Memory B cell (primary cell): ENCODE data around the gene MRPL40.
A peak's percentile ranks its signal among the peaks of the same experiment; 100 is the strongest.

Experiments used
- ATAC-seq: fragments of 150-1000 bp; cut with Tn5 transposase; 2 replicates; pipeline ENCODE4 v1.10.0; 2021; ENCODE audit warnings: low read depth, mild to moderate bottlenecking, moderate library complexity
- DNase-seq, 2 donors: peaks; one replicate each; pipeline ENCODE4 v3.0.0; 2022; ENCODE audit warnings: low spot score in 2 of 2
- H3K27ac Mint-ChIP-seq: one replicate; pipeline ENCODE4 v1.8.0; 2022; ENCODE audit warnings: mild to moderate bottlenecking, moderate library complexity, mixed read lengths
- H3K27me3 Mint-ChIP-seq: one replicate; pipeline ENCODE4 v1.8.0; 2022; ENCODE audit warnings: mixed read lengths
- H3K36me3 Mint-ChIP-seq: one replicate; pipeline ENCODE4 v1.8.0; 2022; ENCODE audit warnings: mild to moderate bottlenecking, mixed read lengths
- H3K4me1 Mint-ChIP-seq: one replicate; pipeline ENCODE4 v1.8.0; 2022; ENCODE audit warnings: mixed read lengths
- H3K4me3 Mint-ChIP-seq: one replicate; pipeline ENCODE4 v1.8.0; 2022; ENCODE audit warnings: mild to moderate bottlenecking, moderate library complexity, mixed read lengths
- H3K9me3 Mint-ChIP-seq: one replicate; pipeline ENCODE4 v1.8.0; 2022; ENCODE audit warnings: mixed read lengths

Gene MRPL40

DNA sequence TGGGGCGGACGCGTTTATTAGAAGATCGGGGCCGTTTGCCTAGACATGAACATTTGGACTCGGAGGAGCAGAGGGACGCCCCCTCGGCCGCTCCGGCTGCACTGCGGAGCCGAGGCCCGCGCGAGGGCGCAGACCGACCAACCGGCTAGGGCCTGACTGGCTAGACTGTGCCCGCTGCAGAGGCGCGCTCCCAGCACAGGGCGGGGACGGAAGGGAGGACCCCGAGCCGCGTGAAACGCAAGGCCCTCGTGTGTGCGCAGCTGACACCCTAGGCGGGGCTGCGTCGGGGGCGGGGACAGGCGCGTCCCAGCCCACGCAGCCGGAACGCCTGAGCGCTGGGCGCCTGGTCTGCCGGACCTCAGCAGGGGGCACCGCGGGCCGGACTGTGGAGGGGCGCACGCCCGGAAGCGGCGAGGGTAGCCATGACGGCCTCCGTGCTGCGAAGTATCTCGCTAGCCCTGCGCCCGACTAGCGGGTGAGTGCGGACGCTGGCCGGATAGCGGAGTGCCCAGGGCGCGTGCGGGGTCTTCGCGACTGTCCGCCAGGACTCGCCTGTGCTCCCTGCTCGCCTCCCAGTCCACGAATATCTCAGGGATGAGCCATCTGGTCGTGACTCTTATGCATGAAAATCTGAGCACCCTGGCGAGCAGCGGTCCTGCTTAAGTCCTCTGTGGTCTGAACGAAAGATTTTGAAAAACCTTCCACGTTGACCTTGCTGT, at the start of gene MRPL40:
Gene MRPL40, plus strand, starts transcription at position 413 of the 719 bp plus-strand sequence. Its CDS starts 10 bp downstream, at position 423.
- H3K4me3 Mint-ChIP-seq, result peak within 1 kb of the TSS; percentile 92
- peak within 1 kb of the TSS; percentile 89 for H3K27ac Mint-ChIP-seq
- DNase-seq (peak; percentile 74 to 78), ATAC-seq (peak; percentile 81)
- no peaks in the 10 kb centered on the region for H3K9me3 Mint-ChIP-seq
- no peaks in the 10 kb centered on the region for H3K27me3 Mint-ChIP-seq
- peaks cover 7% of the 10 kb centered on the region for H3K36me3 Mint-ChIP-seq
- peaks cover 33% of the 10 kb centered on the region for H3K4me1 Mint-ChIP-seq

DNA sequence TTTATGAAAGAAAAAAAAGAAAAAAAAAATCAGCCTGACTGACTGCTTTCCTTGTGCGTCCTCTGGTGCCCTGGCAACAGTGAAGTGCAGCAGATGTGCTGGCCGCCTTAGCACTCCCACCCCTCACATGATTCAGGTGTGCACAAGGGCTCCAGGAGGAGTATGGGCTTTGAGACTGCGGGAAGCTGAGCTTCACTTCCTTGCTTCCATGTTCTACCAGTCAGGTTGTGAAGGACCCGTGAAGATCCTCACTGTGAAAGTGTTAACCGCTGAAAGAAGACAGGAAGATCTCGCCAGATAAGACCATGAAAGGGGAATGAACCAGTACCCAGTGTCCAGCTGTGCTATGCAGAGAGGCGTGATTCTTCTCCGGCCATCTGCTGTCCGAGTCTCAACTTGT, 49.1 kb upstream of the MRPL40 start:
- Mint-ChIP-seq H3K27ac (no peak overlapping the region), H3K36me3 (peaks cover 32% of the 10 kb centered on the region), H3K9me3 (no peaks in the 10 kb centered on the region), H3K27me3 (no peaks in the 10 kb centered on the region), H3K4me3 (no peak overlapping the region), H3K4me1 (no peaks in the 10 kb centered on the region)
- no peak for DNase-seq
- no peak for ATAC-seq

DNA sequence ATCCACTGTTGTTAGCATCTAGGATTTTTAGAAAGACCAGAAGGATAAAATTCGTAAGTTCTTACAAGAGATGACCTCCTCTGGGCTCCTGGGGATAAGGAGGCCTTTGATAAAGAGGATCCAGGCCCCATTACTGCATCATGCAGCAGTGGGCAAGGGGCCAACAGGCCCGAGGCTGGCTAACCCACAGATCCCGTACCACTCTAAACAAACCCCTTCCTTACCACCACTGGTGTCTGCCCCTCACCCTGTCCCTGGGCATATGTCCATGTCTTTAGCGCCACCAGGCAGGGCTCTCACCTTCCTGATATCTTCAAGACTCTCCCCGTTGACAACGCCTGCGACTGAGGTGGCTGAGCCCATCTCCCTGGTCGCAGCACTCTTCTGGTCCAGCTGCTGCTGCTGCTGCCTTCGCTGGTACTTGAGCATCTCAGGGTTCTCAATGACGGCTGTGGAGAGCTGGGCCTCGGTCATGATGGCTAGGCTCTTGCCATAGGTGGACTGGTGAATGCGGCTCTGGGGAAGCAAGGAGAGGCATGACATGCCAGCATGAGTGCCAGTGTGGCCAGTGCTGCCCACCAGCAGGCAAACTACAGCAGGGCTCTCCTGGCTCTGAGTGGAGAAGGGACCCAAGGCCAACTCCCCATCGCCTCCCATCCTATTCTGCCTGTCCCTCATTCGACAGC, 47.0 kb upstream of the MRPL40 start:
- Mint-ChIP-seq H3K27ac (peak overlapping the region; percentile 73), H3K4me3 (no peak overlapping the region), H3K27me3 (no peaks in the 10 kb centered on the region), H3K9me3 (no peaks in the 10 kb centered on the region), H3K4me1 (no peaks in the 10 kb centered on the region), H3K36me3 (peaks cover 36% of the 10 kb centered on the region)
- DNase-seq (no peak), ATAC-seq (no peak)

DNA sequence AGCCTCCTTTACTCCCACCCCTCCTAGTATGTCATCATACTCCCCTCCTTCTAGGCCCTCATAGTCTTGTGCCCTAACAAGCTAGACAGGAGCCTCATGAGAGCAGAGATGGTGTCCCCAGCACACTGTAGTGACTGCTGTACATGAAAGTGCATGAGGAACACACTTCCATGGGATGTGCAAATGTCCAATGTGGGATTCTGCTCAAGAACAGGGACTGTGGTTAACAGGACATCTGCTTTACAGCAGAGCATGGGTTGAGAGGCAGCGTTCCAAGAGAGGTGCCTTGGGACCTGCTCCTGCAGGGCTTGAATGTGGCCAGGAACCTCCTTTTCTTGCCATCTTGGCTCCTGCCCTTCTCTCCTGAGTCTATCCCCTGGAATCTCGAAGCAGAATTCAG, 46.1 kb upstream of the MRPL40 start:
- ATAC-seq, result no peak
- H3K4me3 Mint-ChIP-seq, result no peak overlapping the region
- H3K27ac Mint-ChIP-seq, result peak overlapping the region; percentile 73
- H3K9me3 Mint-ChIP-seq, result no peaks in the 10 kb centered on the region
- H3K36me3 Mint-ChIP-seq, result peaks cover 40% of the 10 kb centered on the region
- H3K27me3 Mint-ChIP-seq, result no peaks in the 10 kb centered on the region
- no peak for DNase-seq
- H3K4me1 Mint-ChIP-seq, result no peaks in the 10 kb centered on the region

DNA sequence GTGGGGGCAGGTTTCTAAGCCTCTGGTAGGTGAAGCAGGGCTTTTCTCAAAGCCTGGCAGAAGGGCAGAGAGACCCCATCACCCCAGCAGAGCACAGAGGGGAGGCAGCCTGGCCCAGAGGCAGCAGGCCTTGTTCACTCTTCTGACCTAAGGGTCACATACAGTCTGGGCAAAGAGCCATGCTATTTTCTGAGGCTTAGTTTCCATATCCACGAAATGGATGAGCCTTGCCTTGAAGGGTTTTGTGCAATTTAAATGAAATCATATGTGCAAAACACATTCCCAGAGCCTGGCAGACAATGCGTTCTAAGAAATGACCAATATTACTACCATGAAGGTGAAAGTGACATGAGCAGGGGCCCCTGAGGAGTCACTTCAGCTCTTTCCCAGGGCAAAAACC, 45.3 kb upstream of the MRPL40 start:
- H3K27ac Mint-ChIP-seq, result no peak overlapping the region
- H3K4me1 Mint-ChIP-seq, result no peaks in the 10 kb centered on the region
- no peak for ATAC-seq
- no peaks in the 10 kb centered on the region for H3K9me3 Mint-ChIP-seq
- peaks cover 36% of the 10 kb centered on the region for H3K36me3 Mint-ChIP-seq
- no peaks in the 10 kb centered on the region for H3K27me3 Mint-ChIP-seq
- no peak for DNase-seq
- no peak overlapping the region for H3K4me3 Mint-ChIP-seq

DNA sequence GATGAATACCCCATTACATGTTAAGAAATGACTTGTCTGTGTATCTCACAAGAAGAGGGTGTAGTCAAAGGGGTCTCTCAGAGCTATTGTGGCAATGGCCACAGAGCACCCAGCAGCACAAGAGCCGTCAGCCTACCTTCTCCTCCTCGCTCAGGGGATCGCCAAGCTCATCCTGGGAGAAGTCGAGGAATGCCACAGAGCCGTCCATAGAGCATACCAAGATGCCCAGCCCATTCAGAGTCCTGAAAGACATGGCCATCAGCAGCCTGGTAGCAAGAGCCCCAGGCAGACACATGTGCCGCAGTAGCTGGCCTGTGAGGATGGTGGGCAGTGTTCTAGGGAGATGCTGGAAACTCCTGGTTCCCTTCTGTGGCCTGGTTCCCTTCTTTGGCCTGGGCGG, 44.8 kb upstream of the MRPL40 start:
- no peak for DNase-seq
- Mint-ChIP-seq H3K4me1 (no peaks in the 10 kb centered on the region), H3K27me3 (no peaks in the 10 kb centered on the region), H3K4me3 (no peak overlapping the region), H3K36me3 (peaks cover 31% of the 10 kb centered on the region), H3K27ac (no peak overlapping the region), H3K9me3 (no peaks in the 10 kb centered on the region)
- ATAC-seq, result no peak

GRCh38 chr22:19393704-19394103, 38.6 kb upstream of the MRPL40 start:
- DNase-seq (no peak), ATAC-seq (no peak)
- peaks cover 22% of the 10 kb centered on the region for H3K36me3 Mint-ChIP-seq
- H3K4me1 Mint-ChIP-seq, result no peaks in the 10 kb centered on the region
- H3K27me3 Mint-ChIP-seq, result no peaks in the 10 kb centered on the region
- no peak overlapping the region for H3K27ac Mint-ChIP-seq
- H3K4me3 Mint-ChIP-seq, result no peak overlapping the region
- no peaks in the 10 kb centered on the region for H3K9me3 Mint-ChIP-seq

- Mint-ChIP-seq H3K9me3 (no peaks in the 10 kb centered on the region), H3K36me3 (peaks cover 24% of the 10 kb centered on the region), H3K27me3 (no peaks in the 10 kb centered on the region), H3K4me3 (no peak overlapping the region), H3K4me1 (no peaks in the 10 kb centered on the region), H3K27ac (no peak overlapping the region)
- ATAC-seq (no peak), DNase-seq (no peak)
These were observed 37.9 kb upstream of the MRPL40 start for GRCh38 chr22:19394274-19395050.

- Mint-ChIP-seq H3K9me3 (no peaks in the 10 kb centered on the region), H3K36me3 (peaks cover 28% of the 10 kb centered on the region), H3K27me3 (no peaks in the 10 kb centered on the region), H3K4me3 (no peak overlapping the region), H3K27ac (no peak overlapping the region), H3K4me1 (no peaks in the 10 kb centered on the region)
- DNase-seq, result no peak
- no peak for ATAC-seq
These were observed 37.1 kb upstream of the MRPL40 start for GRCh38 chr22:19395276-19395675.

DNA sequence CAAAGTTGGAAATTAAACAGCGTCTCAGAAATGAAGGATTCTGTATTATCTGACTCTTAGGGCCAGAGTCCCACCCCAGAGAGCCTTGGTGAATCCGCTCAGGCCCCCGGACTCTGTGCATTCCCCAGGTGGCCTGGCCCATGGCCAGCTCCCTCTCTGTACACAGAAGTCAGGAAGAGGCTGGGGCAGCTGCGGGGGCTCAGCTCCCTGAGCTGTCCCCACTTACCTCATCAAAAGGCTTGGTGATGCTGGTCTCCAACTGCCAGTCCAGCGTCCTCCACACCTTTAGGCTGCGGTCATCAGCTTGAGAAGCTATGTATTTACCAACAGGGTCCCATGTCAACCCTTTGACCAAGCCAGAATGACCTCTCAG, 35.8 kb upstream of the MRPL40 start:
- DNase-seq (no peak), ATAC-seq (no peak)
- Mint-ChIP-seq H3K4me3 (no peak overlapping the region), H3K27ac (no peak overlapping the region), H3K36me3 (peaks cover 35% of the 10 kb centered on the region), H3K27me3 (no peaks in the 10 kb centered on the region), H3K4me1 (no peaks in the 10 kb centered on the region), H3K9me3 (no peaks in the 10 kb centered on the region)

GRCh38 chr22:19396934-19397733, 35.2 kb upstream of the MRPL40 start:
- Mint-ChIP-seq H3K4me1 (no peaks in the 10 kb centered on the region), H3K27me3 (no peaks in the 10 kb centered on the region), H3K4me3 (no peak overlapping the region), H3K36me3 (peaks cover 39% of the 10 kb centered on the region), H3K27ac (no peak overlapping the region), H3K9me3 (no peaks in the 10 kb centered on the region)
- ATAC-seq, result no peak
- DNase-seq, result no peak

DNA sequence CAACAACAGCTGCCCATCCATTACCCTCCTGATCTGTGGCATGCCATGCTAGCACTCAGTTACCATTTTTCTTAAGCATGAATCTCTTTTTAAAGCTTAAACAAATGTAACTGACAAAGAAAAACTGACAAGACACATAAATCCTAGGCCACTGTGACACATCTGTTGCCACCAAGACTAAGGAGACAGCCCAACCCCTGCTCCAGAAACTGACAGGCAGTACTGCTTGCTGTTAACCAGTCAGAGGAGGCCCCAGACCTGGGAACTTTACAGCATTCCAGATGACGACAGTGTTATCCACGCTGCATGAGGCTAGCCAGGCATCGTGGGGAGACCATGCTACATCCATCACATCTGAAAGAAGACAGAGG, 34.6 kb upstream of the MRPL40 start:
- no peaks in the 10 kb centered on the region for H3K27me3 Mint-ChIP-seq
- H3K27ac Mint-ChIP-seq, result no peak overlapping the region
- no peaks in the 10 kb centered on the region for H3K4me1 Mint-ChIP-seq
- no peaks in the 10 kb centered on the region for H3K9me3 Mint-ChIP-seq
- peaks cover 39% of the 10 kb centered on the region for H3K36me3 Mint-ChIP-seq
- no peak overlapping the region for H3K4me3 Mint-ChIP-seq
- ATAC-seq, result no peak
- DNase-seq, result no peak

DNA sequence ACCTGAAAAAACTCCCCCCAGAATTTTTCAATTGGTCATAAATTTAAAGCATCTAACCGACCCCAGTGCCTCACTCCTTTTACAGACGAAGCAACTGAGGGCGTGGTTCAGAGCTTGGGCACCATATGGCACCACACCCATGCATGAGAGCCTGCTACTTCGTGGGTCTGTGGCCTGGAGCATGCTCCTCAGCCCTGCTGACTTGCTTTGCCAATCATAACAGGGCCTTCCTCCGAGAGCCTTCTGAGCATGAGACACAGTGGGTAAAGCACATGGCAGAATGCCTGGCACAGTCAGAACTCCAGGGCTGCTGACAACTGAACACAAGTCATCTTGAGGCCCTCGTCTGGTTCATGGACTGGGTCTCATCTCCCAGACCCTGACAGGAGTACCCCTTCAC, 34.1 kb upstream of the MRPL40 start:
- Mint-ChIP-seq H3K9me3 (no peaks in the 10 kb centered on the region), H3K36me3 (peaks cover 39% of the 10 kb centered on the region), H3K4me3 (no peak overlapping the region), H3K4me1 (no peaks in the 10 kb centered on the region), H3K27ac (no peak overlapping the region), H3K27me3 (no peaks in the 10 kb centered on the region)
- ATAC-seq (no peak), DNase-seq (no peak)

GRCh38 chr22:19398652-19399051, 33.7 kb upstream of the MRPL40 start:
- Mint-ChIP-seq H3K4me3 (no peak overlapping the region), H3K27me3 (no peaks in the 10 kb centered on the region), H3K9me3 (no peaks in the 10 kb centered on the region), H3K4me1 (no peaks in the 10 kb centered on the region), H3K27ac (no peak overlapping the region), H3K36me3 (peaks cover 39% of the 10 kb centered on the region)
- no peak for ATAC-seq
- no peak for DNase-seq
